Ovary (tissue), 9 donors: Measurements from ENCODE around the gene PASK. TPM values are rescaled to one million over a fixed set of nuclear protein-coding genes. Genes with fewer than 3 reads are reported as not detected.

ENCODE experiments used
- DNase-seq, 5 donors: peaks; one replicate each; pipeline ENCODE4 v3.0.0-alpha.2; 2019 to 2020
- H3K27ac ChIP-seq, 2 donors: fragments of 200-600 bp; one replicate each; pipeline versions ENCODE4 v1.5.1 to v1.8.0; 2019 to 2022
- H3K27me3 ChIP-seq: fragments of 200-600 bp; one replicate; pipeline ENCODE4 v1.8.0; 2022
- H3K36me3 ChIP-seq: fragments of 200-600 bp; sonication (generic); one replicate; pipeline ENCODE4 v1.5.1; 2019
- H3K4me1 ChIP-seq: one replicate; pipeline ENCODE4 v1.8.1; 2013; ENCODE audit warnings: mild to moderate bottlenecking, moderate library complexity; ENCODE audit not compliant: insufficient read depth
- H3K4me3 ChIP-seq: fragments of 200-600 bp; sonication (generic); one replicate; pipeline ENCODE4 v1.5.1; 2017
- H3K9me3 ChIP-seq, 2 donors: fragments of 200-600 bp in 1 of 2; sonication (generic) in 1 of 2; one replicate each; pipeline versions ENCODE4 v1.5.1 to v1.8.1; 2013 to 2019; ENCODE audit warnings: mild to moderate bottlenecking in 1 of 2, moderate library complexity in 1 of 2
- EP300 ChIP-seq: sonication (generic); formaldehyde crosslinking; IDR thresholded peaks from one replicate; pipeline ENCODE4 v1.6.1; 2017; ENCODE audit warnings: antibody characterized with exemption
- POLR2A ChIP-seq: fragments of 450-650 bp; IDR thresholded peaks from one replicate; pipeline ENCODE4 v1.6.1; 2017; ENCODE audit warnings: antibody characterized with exemption, mild to moderate bottlenecking, moderate library complexity
- WGBS, 3 donors: extraction: QIAGEN DNeasy Blood & Tissue Kit in 1 of 3; methylation state at CpG; one replicate each; pipeline versions ENCODE4 v1.1.5 to v1.1.7; 2013 to 2017; 5-methylcytosine and 5-hydroxymethylcytosine counted together
- intact Hi-C, 4 donors: fragments of 100-400 bp; cut with DNase I; formaldehyde crosslinking; loops; one replicate each; pipeline versions ENCODE4 v1.11.0 to v1.15.1; 2022 to 2023
- polyA plus RNA-seq, 2 donors: library from polyadenylated mRNA; stranded (reverse); fragments of 200-250 nt in 1 of 2; fragments of 350-450 nt in 1 of 2; fragmentation: Illumina TruSeq in 1 of 2; extraction: RNeasy Lipid Tissue Mini Kit (QIAGEN cat#74804) in 1 of 2; gene quantifications; one replicate each; pipeline ENCODE4 v1.2.3, GENCODE V29; 2013 to 2014
- total RNA-seq, 7 donors: library from RNA; depleted of rRNA in 2 of 7; stranded (reverse); fragments of >200 nt in 2 of 7; fragmentation: NEBNext Ultra II Directional in 3 of 7; extraction: Animal tissue kit (Norgen Biotek cat#: 25700) in 3 of 7; gene quantifications; one replicate each; pipeline versions ENCODE4 v1.1.0 to v1.2.4, GENCODE V29; 2016 to 2023
- TF ChIP-seq, protein P1 (sequence below), 3 donors: fragments of 450-650 bp in 2 of 3; fragments of 200-600 bp in 1 of 3; IDR thresholded peaks; one replicate each; pipeline versions ENCODE4 v1.5.1 to v1.8.0; 2016 to 2022; ENCODE audit warnings: antibody characterized with exemption in 3 of 3, mild to moderate bottlenecking in 1 of 3
- donor health status: DM: no; HTN: no; CAD: no; lungs with moderate emphysema.
- donor health status: DM: no; HTN: no; CAD: no.
- donor health status: Bipolar disorder and iron deficiency.
- donor health status: DM: yes; HTN: yes; CAD: no.
- donor health status: DM: no; HTN: no; CAD: no.
- donor health status: DM: yes; HTN: yes; CAD: no.

PASK gene
- total and polyA plus RNA-seq, 9 donors = 2.4 to 13.4 (median 7.4) TPM

DNA sequence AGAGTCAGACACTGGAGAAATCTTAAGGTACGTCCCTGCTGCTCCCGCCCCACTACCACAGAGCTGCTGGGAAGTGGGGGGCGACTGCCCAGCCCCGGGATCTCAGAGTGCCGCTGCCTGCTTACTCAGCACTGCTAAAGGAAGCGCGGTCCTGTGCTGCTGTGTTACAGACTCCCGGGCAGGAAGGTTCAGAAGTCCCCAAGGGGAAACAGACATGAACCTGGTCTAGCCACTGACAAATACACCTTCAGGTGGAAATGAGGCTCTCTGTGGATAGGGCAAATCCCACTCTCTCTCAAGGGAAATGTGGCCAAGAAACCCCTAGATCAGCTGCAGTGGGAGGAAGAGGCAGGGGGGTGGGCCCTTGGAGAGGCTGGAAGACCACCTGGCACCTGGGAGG is 60.9 kb downstream of the PASK start:
- Histone ChIP-seq H3K27me3 (no peaks in the 10 kb centered on the region), H3K4me3 (no peak overlapping the region), H3K4me1 (no peaks in the 10 kb centered on the region), H3K36me3 (no peaks in the 10 kb centered on the region), H3K9me3 (no peaks in the 10 kb centered on the region), H3K27ac (no peak overlapping the region)
- TF ChIP-seq EP300 (no peak), POLR2A (no peak)
- TF ChIP-seq, protein P1, sequence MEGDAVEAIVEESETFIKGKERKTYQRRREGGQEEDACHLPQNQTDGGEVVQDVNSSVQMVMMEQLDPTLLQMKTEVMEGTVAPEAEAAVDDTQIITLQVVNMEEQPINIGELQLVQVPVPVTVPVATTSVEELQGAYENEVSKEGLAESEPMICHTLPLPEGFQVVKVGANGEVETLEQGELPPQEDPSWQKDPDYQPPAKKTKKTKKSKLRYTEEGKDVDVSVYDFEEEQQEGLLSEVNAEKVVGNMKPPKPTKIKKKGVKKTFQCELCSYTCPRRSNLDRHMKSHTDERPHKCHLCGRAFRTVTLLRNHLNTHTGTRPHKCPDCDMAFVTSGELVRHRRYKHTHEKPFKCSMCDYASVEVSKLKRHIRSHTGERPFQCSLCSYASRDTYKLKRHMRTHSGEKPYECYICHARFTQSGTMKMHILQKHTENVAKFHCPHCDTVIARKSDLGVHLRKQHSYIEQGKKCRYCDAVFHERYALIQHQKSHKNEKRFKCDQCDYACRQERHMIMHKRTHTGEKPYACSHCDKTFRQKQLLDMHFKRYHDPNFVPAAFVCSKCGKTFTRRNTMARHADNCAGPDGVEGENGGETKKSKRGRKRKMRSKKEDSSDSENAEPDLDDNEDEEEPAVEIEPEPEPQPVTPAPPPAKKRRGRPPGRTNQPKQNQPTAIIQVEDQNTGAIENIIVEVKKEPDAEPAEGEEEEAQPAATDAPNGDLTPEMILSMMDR (IDR thresholded peaks at IDR 0.05) = no peak
- intact Hi-C loops = no loop called here
- 82 to 87% (median 87%) methylated on average over 8 of the region's 8 CpGs for WGBS, 3 donors
- DNase-seq = no peak

DNA sequence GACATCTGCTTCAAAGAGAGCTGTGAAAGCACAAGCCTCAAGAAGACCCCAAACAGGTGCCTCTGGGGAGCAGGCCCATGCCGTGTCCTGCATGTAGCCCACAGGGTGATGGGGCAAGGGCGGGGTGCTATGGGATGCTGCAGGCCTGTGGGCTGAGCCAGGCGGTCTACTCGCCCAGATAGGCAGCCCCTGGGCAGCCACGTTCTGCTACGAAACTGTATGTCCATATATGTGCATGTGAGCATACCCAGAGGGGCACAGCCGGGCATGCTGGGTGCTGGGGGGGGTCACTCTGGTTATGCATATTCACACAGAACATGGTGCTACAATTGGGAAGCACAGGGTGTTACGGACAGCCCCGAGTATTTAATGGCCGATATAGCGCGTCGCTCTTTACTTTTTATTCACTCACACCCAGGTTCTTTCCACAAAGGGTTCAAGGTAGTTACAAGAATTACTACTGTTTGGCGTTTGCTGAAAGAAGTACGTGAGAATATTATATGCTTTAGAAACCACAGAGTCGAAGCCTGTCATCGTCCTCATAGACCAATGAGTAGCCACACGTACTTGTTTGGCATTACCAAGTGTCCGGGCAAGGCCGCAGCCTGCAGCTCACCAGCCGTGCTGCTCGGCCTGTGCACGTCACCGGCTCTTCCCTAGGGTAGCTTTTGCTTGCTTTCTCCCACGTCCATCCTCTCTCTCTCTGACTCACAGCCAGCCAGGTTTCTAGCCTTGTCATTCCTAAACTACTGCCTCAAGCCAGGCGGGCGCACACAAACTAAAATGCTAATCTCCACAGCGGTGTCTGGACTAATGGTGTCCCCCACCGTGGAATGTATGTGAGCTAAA is 61.6 kb downstream of the PASK start:
- H3K9me3 ChIP-seq = no peaks in the 10 kb centered on the region
- H3K4me1 ChIP-seq = no peaks in the 10 kb centered on the region
- no peak for TF ChIP-seq POLR2A
- WGBS, 3 donors = 92 to 93% (median 93%) methylated on average over 29 of the region's 29 CpGs
- DNase-seq = no peak
- H3K4me3 ChIP-seq = no peak overlapping the region
- H3K27me3 ChIP-seq = no peaks in the 10 kb centered on the region
- no peaks in the 10 kb centered on the region for H3K36me3 ChIP-seq
- H3K27ac ChIP-seq = no peak overlapping the region
- intact Hi-C loops = no loop called here

DNA sequence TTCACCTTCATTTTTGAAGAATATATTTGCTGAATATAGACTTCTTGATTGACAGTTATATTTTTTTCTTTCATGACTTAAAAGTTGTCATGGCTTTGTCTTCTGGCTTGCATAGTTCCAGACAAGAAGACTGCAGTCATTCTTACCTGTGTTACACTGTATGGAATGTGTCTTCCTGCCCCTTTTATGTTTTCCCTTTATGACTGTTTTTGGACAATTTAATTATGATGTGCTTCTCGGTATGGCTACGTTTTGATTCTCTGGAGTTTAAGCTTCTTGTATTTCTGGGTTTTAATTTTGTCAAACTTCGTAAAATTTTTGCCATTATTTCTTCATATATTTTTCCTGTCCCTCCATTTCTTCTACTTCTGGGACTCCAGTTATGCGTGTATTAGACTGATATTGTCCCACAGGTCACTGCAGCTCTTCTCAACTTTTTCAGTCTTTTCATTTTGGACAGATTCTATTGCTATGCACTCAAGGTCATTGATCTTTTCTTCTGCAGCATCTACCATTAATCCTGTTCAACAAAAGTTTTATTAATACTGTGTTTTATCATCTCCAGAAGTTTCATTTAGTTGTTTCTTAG is 64.3 kb downstream of the PASK start:
- no peak overlapping the region for H3K27ac ChIP-seq
- H3K36me3 ChIP-seq = no peaks in the 10 kb centered on the region
- H3K27me3 ChIP-seq = no peaks in the 10 kb centered on the region
- H3K4me3 ChIP-seq = no peak overlapping the region
- intact Hi-C loops = no loop called here
- TF ChIP-seq POLR2A (no peak), EP300 (no peak)
- TF ChIP-seq, protein P1 (IDR thresholded peaks at IDR 0.05) = no peak
- H3K4me1 ChIP-seq = peaks cover 4% of the 10 kb centered on the region
- no peak for DNase-seq
- no peaks in the 10 kb centered on the region for H3K9me3 ChIP-seq
- 96 to 99% (median 98%) methylated on average over 4 of the region's 4 CpGs for WGBS, 3 donors

DNA sequence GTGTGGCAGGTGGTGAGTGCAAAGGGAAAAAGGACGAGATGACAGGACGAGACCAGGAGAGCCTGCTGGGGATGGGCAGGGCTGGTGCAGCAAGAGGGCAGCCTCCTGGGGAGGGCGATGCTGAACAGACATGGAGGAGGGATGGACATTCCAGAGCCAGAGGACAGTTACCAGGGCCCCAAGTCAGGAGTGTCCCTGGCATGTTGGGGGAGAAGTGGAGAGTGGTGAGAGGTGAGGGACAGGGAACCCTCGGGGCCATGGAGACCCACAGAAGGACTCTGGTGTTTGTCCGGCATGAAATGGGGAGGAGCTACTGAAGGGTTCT is 66.2 kb downstream of the PASK start:
- no peaks in the 10 kb centered on the region for H3K36me3 ChIP-seq
- peaks cover 4% of the 10 kb centered on the region for H3K4me1 ChIP-seq
- no peak for TF ChIP-seq POLR2A
- TF ChIP-seq EP300 = no peak
- TF ChIP-seq, protein P1 (IDR thresholded peaks at IDR 0.05) = no peak
- DNase-seq = no peak
- no peaks in the 10 kb centered on the region for H3K9me3 ChIP-seq
- WGBS, 3 donors = 73 to 79% (median 75%) methylated on average over 5 of the region's 5 CpGs
- H3K27me3 ChIP-seq = no peaks in the 10 kb centered on the region
- H3K27ac ChIP-seq = no peak overlapping the region
- intact Hi-C loops = no loop called here
- H3K4me3 ChIP-seq = no peak overlapping the region
